Measurements from ENCODE around the gene NCK2. TPM values are rescaled to one million over a fixed set of nuclear protein-coding genes. Genes with fewer than 3 reads are reported as not detected.

The NCK2 gene
- total and polyA plus RNA-seq, 2 of the 13 experiments (the other 11 are each of a cell fraction or from before 2014, with no cell fraction given) = 14.8 to 23.5 TPM

DNA sequence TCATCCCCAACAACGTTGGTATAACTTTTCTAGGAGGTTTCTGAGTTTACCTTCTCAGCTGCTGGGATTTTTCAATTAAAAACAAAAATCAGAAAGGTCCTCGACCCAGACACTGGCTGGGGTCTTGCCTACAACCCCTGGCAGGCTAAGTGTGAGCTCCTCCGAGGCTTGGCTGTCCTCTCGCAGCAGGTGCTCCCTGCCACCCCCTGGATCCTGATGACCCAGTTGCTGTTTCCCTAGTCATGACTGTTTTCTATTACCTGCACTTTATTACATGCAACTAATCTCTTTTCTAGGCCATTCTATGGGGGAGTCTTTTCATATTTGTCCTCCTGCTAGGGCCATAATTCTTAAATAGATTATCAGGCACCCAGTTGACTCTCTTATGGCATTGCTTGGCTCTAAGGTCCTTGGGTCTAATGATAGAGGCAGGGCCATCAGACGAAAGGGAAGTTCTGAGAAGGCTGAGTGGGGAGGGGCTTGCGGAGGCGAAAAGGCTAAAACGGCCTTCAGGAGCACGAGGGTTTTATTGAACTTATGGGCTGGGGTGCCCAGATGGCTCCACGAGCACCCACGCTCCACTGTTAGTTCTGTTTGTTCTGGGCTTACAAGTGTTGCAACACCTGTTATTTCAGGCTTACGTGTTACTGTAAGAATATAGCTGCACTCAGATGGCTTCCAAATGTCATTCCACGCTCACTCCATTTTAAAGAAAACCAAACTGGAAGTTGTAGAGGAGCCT, 166.0 kb downstream of the NCK2 start (continued):
- TF ChIP-seq ZNF343 (CRISPR knock-in tag; IDR thresholded peaks at IDR 0.05) = 0 out of 2 replicates have a peak, but pooled peaks have one; percentile 15
- TF ChIP-seq, protein P1, sequence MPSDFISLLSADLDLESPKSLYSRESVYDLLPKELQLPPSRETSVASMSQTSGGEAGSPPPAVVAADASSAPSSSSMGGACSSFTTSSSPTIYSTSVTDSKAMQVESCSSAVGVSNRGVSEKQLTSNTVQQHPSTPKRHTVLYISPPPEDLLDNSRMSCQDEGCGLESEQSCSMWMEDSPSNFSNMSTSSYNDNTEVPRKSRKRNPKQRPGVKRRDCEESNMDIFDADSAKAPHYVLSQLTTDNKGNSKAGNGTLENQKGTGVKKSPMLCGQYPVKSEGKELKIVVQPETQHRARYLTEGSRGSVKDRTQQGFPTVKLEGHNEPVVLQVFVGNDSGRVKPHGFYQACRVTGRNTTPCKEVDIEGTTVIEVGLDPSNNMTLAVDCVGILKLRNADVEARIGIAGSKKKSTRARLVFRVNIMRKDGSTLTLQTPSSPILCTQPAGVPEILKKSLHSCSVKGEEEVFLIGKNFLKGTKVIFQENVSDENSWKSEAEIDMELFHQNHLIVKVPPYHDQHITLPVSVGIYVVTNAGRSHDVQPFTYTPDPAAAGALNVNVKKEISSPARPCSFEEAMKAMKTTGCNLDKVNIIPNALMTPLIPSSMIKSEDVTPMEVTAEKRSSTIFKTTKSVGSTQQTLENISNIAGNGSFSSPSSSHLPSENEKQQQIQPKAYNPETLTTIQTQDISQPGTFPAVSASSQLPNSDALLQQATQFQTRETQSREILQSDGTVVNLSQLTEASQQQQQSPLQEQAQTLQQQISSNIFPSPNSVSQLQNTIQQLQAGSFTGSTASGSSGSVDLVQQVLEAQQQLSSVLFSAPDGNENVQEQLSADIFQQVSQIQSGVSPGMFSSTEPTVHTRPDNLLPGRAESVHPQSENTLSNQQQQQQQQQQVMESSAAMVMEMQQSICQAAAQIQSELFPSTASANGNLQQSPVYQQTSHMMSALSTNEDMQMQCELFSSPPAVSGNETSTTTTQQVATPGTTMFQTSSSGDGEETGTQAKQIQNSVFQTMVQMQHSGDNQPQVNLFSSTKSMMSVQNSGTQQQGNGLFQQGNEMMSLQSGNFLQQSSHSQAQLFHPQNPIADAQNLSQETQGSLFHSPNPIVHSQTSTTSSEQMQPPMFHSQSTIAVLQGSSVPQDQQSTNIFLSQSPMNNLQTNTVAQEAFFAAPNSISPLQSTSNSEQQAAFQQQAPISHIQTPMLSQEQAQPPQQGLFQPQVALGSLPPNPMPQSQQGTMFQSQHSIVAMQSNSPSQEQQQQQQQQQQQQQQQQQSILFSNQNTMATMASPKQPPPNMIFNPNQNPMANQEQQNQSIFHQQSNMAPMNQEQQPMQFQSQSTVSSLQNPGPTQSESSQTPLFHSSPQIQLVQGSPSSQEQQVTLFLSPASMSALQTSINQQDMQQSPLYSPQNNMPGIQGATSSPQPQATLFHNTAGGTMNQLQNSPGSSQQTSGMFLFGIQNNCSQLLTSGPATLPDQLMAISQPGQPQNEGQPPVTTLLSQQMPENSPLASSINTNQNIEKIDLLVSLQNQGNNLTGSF (CRISPR knock-in tag; IDR thresholded peaks at IDR 0.05) = no peak
- TF ChIP-seq ZNF720 (CRISPR knock-in tag; IDR thresholded peaks at IDR 0.05) = no peak
- no peak for TF ChIP-seq ZFYVE20 (CRISPR knock-in tag; IDR thresholded peaks at IDR 0.05; ENCODE audit: borderline replicate concordance, low read depth)
- TF ChIP-seq ZSCAN31 (CRISPR knock-in tag; IDR thresholded peaks at IDR 0.05; ENCODE audit: low read depth) = no peak; the same call in 1 of the 2 replicates
- no peak for TF ChIP-seq EED (CRISPR knock-in tag; IDR thresholded peaks at IDR 0.05)
- no peak for TF ChIP-seq ZNF629 (CRISPR knock-in tag; conservative IDR thresholded peaks at IDR 0.05)
- TF ChIP-seq, protein P2, sequence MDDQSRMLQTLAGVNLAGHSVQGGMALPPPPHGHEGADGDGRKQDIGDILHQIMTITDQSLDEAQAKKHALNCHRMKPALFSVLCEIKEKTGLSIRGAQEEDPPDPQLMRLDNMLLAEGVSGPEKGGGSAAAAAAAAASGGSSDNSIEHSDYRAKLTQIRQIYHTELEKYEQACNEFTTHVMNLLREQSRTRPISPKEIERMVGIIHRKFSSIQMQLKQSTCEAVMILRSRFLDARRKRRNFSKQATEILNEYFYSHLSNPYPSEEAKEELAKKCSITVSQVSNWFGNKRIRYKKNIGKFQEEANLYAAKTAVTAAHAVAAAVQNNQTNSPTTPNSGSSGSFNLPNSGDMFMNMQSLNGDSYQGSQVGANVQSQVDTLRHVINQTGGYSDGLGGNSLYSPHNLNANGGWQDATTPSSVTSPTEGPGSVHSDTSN (CRISPR knock-in tag; IDR thresholded peaks at IDR 0.05; ENCODE audit: borderline replicate concordance) = no peak
- no peak for TF ChIP-seq HOXA9 (CRISPR knock-in tag; IDR thresholded peaks at IDR 0.05; ENCODE audit: borderline replicate concordance)
- no peak for TF ChIP-seq TSC22D2 (CRISPR knock-in tag; IDR thresholded peaks at IDR 0.05; ENCODE audit: borderline replicate concordance)
- TF ChIP-seq BORCS8-MEF2B (CRISPR knock-in tag; IDR thresholded peaks at IDR 0.05) = 0 out of 2 replicates have a peak, but pooled peaks have one; percentile 44
- no peak for TF ChIP-seq RNF2 (conservative IDR thresholded peaks at IDR 0.05; ENCODE audit: low read depth)
- TF ChIP-seq, protein P3, sequence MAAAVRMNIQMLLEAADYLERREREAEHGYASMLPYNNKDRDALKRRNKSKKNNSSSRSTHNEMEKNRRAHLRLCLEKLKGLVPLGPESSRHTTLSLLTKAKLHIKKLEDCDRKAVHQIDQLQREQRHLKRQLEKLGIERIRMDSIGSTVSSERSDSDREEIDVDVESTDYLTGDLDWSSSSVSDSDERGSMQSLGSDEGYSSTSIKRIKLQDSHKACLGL (CRISPR knock-in tag; IDR thresholded peaks at IDR 0.05) = no peak
- no peak for TF ChIP-seq ZNF552 (CRISPR knock-in tag; IDR thresholded peaks at IDR 0.05; ENCODE audit: borderline replicate concordance)
- TF ChIP-seq ZNF891 (CRISPR knock-in tag; IDR thresholded peaks at IDR 0.05) = no peak
- no peak for TF ChIP-seq GABPB1 (CRISPR knock-in tag; IDR thresholded peaks at IDR 0.05)
- peak; percentile 30; the same call in 1 of the 2 replicates for TF ChIP-seq MED1 (CRISPR knock-in tag; IDR thresholded peaks at IDR 0.05)
- TF ChIP-seq, protein P4, sequence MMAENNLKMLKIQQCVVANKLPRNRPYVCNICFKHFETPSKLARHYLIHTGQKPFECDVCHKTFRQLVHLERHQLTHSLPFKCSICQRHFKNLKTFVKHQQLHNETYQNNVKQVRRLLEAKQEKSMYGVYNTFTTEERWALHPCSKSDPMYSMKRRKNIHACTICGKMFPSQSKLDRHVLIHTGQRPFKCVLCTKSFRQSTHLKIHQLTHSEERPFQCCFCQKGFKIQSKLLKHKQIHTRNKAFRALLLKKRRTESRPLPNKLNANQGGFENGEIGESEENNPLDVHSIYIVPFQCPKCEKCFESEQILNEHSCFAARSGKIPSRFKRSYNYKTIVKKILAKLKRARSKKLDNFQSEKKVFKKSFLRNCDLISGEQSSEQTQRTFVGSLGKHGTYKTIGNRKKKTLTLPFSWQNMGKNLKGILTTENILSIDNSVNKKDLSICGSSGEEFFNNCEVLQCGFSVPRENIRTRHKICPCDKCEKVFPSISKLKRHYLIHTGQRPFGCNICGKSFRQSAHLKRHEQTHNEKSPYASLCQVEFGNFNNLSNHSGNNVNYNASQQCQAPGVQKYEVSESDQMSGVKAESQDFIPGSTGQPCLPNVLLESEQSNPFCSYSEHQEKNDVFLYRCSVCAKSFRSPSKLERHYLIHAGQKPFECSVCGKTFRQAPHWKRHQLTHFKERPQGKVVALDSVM (CRISPR knock-in tag; IDR thresholded peaks at IDR 0.05) = no peak
- TF ChIP-seq CREB1 (IDR thresholded peaks at IDR 0.05) = no peak
- peak; percentile 62; the same call in 1 of the 2 replicates for TF ChIP-seq CREB1 (CRISPR knock-in tag; IDR thresholded peaks at IDR 0.05)
- TF ChIP-seq MXD4 (CRISPR knock-in tag; IDR thresholded peaks at IDR 0.05) = no peak

Data from HepG2 (cell line).